Ishikawa (cell line): ENCODE results near the gene ATP7A.

ENCODE experiments used
- CEBPB ChIP-seq: IDR thresholded peaks from 2 replicates; pipeline ENCODE4 v1.6.1; 2012
- EGR1 ChIP-seq: IDR thresholded peaks from 2 replicates; pipeline ENCODE4 v1.6.1; 2012
- EP300 ChIP-seq: IDR thresholded peaks from 2 replicates; pipeline ENCODE4 v1.6.1; 2012; ENCODE audit warnings: borderline replicate concordance
- FOXM1 ChIP-seq: IDR thresholded peaks from 2 replicates; pipeline ENCODE4 v1.6.1; 2012; ENCODE audit warnings: low read depth, borderline replicate concordance
- MAX ChIP-seq: IDR thresholded peaks from 2 replicates; pipeline ENCODE4 v1.6.1; 2012
- NFIC ChIP-seq: IDR thresholded peaks from 2 replicates; pipeline ENCODE4 v1.6.1; 2012
- RAD21 ChIP-seq: IDR thresholded peaks from 2 replicates; pipeline ENCODE4 v1.6.1; 2012; ENCODE audit warnings: low read depth
- REST ChIP-seq: IDR thresholded peaks from 2 replicates; pipeline ENCODE4 v1.6.1; 2012; ENCODE audit warnings: low read depth, mild to moderate bottlenecking
- TAF1 ChIP-seq: IDR thresholded peaks from 2 replicates; pipeline ENCODE4 v1.6.1; 2012; ENCODE audit warnings: low read depth, mild to moderate bottlenecking
- TCF12 ChIP-seq: IDR thresholded peaks from 2 replicates; pipeline ENCODE4 v1.6.1; 2012; ENCODE audit warnings: low read depth
- TEAD4 ChIP-seq: IDR thresholded peaks from 2 replicates; pipeline ENCODE4 v1.6.1; 2012
- USF1 ChIP-seq: IDR thresholded peaks from 2 replicates; pipeline ENCODE4 v1.6.1; 2012
- YY1 ChIP-seq: IDR thresholded peaks from 2 replicates; pipeline ENCODE4 v1.6.1; 2012; ENCODE audit warnings: low read depth
- ZBTB7A ChIP-seq: IDR thresholded peaks from 2 replicates; pipeline ENCODE4 v1.6.1; 2012; ENCODE audit warnings: low read depth

Gene ATP7A

GRCh38 chrX:77975755-77976154 is 65.3 kb downstream of the ATP7A start:
- no peak for TF ChIP-seq YY1
- TF ChIP-seq CEBPB = no peak
- TF ChIP-seq NFIC = no peak
- no peak for TF ChIP-seq USF1
- no peak for TF ChIP-seq TEAD4
- TF ChIP-seq TAF1 = no peak
- TF ChIP-seq REST = no peak
- no peak for TF ChIP-seq TCF12

GRCh38 chrX:77977095-77977494 is 66.6 kb downstream of the ATP7A start:
- no peak for TF ChIP-seq YY1
- TF ChIP-seq NFIC = no peak
- TF ChIP-seq REST = no peak
- TF ChIP-seq USF1 = no peak
- no peak for TF ChIP-seq ZBTB7A
- TF ChIP-seq RAD21 = no peak
- no peak for TF ChIP-seq CEBPB
- no peak for TF ChIP-seq TEAD4

GRCh38 chrX:77977518-77977917 is 67.0 kb downstream of the ATP7A start:
- TF ChIP-seq TAF1 (no peak), ZBTB7A (no peak), RAD21 (no peak), FOXM1 (no peak), USF1 (no peak), TEAD4 (no peak), CEBPB (no peak), REST (no peak)

GRCh38 chrX:77979870-77980269 is 69.4 kb downstream of the ATP7A start:
- TF ChIP-seq USF1 (no peak), EP300 (no peak), NFIC (no peak), ZBTB7A (no peak)

GRCh38 chrX:78011846-78012245 is 101.4 kb downstream of the ATP7A start:
- TF ChIP-seq ZBTB7A (no peak), TAF1 (no peak), EGR1 (no peak), EP300 (no peak), FOXM1 (no peak), REST (no peak), USF1 (no peak), MAX (no peak), CEBPB (no peak), RAD21 (no peak)
